HG02852 (cell line): Measurements from ENCODE around the gene DPM3.
"Not testable (repeated sequence)": the region's sequence is repeated elsewhere in the genome, so short reads cannot be mapped to it uniquely, and the experiment has no call there.

Experiments used
- ATAC-seq: cut with Tn5 transposase; IDR thresholded peaks from one replicate; pipeline ENCODE4 v1.9.1; 2021; ENCODE audit warnings: mild to moderate bottlenecking, moderate library complexity; ENCODE audit not compliant: unreplicated experiment

DPM3 gene

DNA sequence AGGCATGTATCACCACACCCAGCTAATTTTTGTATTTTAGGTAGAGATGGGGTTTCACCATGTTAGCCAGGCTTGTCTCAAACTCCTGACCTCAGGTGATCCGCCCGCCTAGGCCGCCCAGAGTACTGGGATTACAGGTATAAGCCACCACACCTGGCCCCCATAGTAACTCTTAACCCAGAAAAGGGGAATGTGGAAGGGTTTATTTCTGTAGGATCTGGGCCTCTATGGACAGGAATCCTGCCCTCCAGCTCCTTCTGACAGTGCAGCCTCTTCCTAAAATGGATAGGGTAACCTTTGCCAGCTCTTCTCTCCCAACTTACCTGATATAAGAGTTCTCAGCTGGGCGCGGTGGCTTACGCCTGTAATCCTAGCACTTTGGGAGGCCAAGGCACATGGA, 22.3 kb upstream of the DPM3 start:
- ATAC-seq, result not testable (repeated sequence)

GRCh38 chr1:155160128-155160527, 19.8 kb upstream of the DPM3 start:
- ATAC-seq, result no peak

DNA sequence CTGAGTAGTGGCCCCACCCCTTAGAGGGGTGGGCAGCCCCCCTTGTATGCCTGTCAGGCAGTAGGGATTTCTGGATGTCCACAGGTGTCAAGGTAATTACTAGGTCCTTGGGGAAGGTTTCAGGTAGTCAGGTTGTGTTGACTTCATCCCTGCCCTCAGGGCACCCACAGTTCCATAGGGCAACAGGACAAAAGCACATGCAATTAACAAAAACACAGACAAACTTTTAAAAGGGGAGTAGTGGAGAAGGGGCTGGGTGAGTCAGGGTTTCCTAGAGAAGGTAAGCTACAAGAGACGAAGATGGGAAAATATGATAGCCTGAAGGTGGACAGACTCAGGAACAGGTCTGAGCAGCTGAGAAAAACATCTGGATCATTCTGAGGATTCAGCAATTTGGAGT, 18.7 kb upstream of the DPM3 start:
- no peak for ATAC-seq

GRCh38 chr1:155155996-155156643, 15.8 kb upstream of the DPM3 start:
- not testable (repeated sequence) for ATAC-seq

GRCh38 chr1:155145491-155145890, 5.2 kb upstream of the DPM3 start:
- ATAC-seq, result no peak

DNA sequence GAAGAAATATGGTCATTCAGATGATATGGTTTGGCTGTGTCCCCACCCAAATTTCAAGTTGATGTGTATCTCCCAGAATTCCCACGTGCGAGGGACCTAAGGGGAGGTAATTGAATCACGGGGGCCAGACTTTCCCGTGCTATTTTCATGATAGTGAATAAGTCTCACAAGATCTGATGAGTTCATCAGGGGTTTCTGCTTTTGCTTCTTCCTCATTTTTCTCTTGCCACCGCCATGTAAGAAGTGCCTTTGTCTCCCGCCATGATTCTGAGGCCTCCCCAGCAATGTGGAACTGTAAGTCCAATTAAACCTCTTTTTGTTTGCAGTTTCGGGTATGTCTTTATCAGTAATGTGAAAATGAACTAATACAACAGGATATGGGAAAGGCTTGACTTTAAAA, 1.4 kb upstream of the DPM3 start:
- ATAC-seq, result no peak

DNA sequence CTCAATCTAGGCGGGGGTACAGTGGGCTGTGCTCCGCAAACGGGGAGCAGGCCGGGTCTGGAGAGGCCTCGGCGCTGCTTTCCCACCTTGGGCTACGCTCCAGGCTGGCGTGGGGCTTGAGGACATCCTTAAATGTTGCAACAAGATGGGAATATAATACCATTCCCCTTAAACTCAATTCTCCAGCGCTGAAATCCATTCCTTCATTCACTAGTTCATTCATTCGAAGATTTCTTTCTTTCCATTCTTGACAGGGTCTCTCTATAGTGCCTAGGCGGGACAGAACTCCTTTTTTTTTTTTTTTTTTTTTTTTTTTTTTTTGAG, 261 bp upstream of the DPM3 start:
- ATAC-seq, result no peak

DNA sequence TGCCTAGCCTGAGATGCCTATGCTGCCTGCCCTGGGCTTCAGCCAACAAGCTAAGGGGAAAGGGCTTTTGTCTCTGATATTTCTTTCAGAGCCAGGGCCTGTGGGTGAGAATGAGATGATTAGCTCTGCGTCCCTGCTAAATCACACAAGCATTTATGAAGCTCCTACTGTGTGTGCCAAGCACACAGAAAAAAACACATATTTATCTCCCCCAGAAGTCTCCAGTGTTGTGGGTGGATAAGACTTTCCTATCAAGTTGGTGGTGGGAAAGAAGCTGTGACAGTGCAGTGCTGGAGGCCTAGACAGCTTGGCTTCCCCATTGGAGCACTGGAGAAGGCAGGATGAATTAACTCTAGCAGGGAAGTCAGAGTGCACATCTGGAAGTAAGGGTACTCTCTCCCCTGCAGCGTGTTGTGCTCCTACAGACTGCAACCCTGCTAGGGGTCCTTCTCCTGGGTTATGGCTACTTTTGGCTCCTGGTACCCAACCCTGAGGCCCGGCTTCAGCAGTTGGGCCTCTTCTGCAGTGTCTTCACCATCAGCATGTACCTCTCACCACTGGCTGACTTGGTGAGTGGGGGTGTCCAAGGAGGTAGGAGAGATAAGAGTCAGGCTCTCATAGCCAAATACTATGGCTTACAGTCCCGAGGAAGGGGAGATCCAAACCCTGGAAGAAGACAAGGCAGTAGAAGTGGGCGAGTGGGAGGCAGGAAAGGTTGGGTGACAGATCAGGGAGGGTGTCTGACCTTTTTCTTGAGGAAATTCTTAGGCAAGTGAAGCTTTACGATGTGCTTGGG, 3.0 kb downstream of the DPM3 start:
- no peak for ATAC-seq

DNA sequence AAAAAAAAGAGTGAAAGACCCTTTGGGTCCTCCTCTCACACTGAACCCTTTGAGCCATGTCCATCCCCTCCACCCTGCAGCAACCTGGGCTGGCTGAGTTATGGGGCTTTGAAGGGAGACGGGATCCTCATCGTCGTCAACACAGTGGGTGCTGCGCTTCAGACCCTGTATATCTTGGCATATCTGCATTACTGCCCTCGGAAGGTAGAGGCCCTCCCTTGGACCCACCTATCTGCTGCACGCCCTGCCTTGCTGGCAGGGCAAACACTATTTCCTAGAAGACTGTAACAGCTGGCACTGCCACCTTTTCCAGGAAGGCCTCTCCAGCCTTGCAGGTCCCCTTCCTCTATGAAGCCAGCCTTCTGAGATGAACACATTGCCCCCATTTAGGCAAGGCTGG, 3.6 kb downstream of the DPM3 start:
- no peak for ATAC-seq

DNA sequence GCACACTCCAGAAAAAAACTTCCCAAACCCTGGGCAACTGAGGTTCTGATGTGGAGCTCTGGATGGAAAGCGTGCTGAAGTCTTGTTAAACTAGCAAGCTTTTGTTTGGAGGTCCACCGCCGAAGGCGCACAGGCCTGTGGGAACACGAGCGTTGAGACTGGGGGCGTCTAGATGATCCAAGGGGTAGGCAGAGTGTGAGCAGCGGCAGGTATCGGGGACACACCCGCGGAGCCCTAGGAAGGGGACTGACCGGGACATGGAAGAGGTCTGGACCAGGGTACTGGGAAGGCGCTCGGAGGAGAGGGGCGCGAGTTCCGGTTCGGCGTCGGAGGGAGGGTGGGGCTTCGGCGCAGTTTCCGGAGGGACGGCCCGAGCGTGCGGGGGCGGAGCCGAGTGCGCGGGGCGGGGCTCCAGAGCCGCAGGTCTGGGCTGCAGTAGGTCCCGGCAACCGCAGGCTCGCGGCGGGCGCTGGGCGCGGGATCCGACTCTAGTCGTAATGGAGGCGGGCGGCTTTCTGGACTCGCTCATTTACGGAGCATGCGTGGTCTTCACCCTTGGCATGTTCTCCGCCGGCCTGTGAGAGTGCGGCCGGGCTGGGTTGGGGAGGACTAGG, 4.8 kb downstream of the DPM3 start, which contains the start of gene SLC50A1:
SLC50A1 (plus strand) TSS at position 438 of the 614 bp plus-strand sequence; CDS start at position 498, 60 bp downstream.
- peak; percentile 74 for ATAC-seq

GRCh38 chr1:155134880-155135414, 5.4 kb downstream of the DPM3 start:
- ATAC-seq, result no peak

- ATAC-seq, result no peak
These were observed 6.0 kb downstream of the DPM3 start for GRCh38 chr1:155134322-155134721.

GRCh38 chr1:155133799-155134281, 6.5 kb downstream of the DPM3 start:
- ATAC-seq, result no peak

- ATAC-seq, result no peak
These were observed 8.5 kb downstream of the DPM3 start for GRCh38 chr1:155131856-155132255.

DNA sequence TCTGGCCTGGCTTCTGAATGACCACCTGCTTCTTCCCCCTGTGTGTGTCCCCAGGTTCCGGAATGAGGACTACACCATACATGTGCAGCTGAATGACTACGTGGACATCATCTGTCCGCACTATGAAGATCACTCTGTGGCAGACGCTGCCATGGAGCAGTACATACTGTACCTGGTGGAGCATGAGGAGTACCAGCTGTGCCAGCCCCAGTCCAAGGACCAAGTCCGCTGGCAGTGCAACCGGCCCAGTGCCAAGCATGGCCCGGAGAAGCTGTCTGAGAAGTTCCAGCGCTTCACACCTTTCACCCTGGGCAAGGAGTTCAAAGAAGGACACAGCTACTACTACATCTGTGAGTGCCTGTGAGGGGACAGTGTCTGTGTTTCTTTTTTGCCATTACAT, 9.0 kb downstream of the DPM3 start:
- ATAC-seq, result no peak

GRCh38 chr1:155130272-155131006, 9.9 kb downstream of the DPM3 start:
- ATAC-seq, result no peak

DNA sequence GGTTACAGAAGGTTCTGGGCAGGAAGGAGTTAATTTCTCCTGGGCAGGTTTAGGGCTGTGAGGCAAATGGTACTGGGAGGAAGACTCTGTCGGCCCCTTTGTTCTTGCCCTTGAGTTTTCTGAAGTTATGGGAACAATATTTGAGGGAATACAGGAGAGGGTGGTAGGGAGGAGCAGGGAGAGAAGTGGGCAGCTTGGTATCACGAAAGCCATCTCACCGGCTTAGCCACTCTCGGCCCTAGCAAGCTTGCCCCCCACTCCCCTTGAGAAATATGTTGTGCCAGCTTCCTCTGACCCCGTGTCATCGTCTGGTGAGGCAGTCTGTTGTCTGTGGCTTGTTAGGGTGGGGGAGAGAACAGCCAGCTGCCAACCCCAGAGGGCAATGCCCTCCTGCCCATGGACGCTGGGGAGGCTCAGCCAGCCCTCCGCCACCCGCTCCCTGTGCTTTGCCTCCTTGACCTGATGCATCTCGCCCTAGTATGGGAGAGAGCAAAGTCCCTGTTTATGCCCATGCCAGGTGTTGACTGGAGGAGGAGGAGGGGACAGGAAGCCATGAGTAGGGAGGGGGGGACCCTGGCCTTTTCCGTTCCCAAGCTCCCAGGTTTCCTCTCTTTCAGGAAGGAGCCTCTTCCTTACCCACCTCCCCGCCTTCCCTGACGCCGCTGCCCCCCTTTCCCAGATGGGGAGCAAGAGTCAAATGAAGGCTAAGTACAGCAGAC, 11.4 kb downstream of the DPM3 start:
- no peak for ATAC-seq

GRCh38 chr1:155127967-155128754, 12.2 kb downstream of the DPM3 start:
- no peak for ATAC-seq

- no peak for ATAC-seq
These were observed 13.0 kb downstream of the DPM3 start, which contains the start of gene EFNA1 for GRCh38 chr1:155127105-155127966. Gene EFNA1 (plus strand): TSS chr1:155127876. CDS start chr1:155127978, 102 bp downstream.
